Activated CD4-positive, alpha-beta T cell treated with anti-CD3 and anti-CD28 coated beads, Interleukin-2, amount 50 U/mL, for 4 hours (primary cell): ENCODE measurements around the gene GNAI2.
"Not testable (repeated sequence)": the region's sequence is repeated elsewhere in the genome, so short reads cannot be mapped to it uniquely, and the experiment has no call there.

Source experiments
- DNase-seq, 2 experiments: peaks; one replicate each; pipeline ENCODE4 v3.0.0-alpha.2; 2020

The GNAI2 gene

GRCh38 chr3:50205413-50206276, 30.4 kb upstream of the GNAI2 start:
- no peak for DNase-seq

GRCh38 chr3:50207359-50208042, 28.5 kb upstream of the GNAI2 start:
- DNase-seq: no peak

- DNase-seq: no peak
Observed at GRCh38 chr3:50208677-50209344, 27.2 kb upstream of the GNAI2 start.

GRCh38 chr3:50210176-50210509, 25.9 kb upstream of the GNAI2 start:
- DNase-seq: no peak

- no peak for DNase-seq
Observed at GRCh38 chr3:50210510-50211367, 25.3 kb upstream of the GNAI2 start.

- not testable (repeated sequence) for DNase-seq
Observed at GRCh38 chr3:50211368-50211717, 24.7 kb upstream of the GNAI2 start.

GRCh38 chr3:50211930-50212329, 24.1 kb upstream of the GNAI2 start:
- no peak for DNase-seq

- DNase-seq: no peak
Observed at GRCh38 chr3:50212502-50212901, 23.5 kb upstream of the GNAI2 start.

- DNase-seq: no peak
Observed at GRCh38 chr3:50212971-50213370, 23.0 kb upstream of the GNAI2 start.

GRCh38 chr3:50213373-50213772, 22.6 kb upstream of the GNAI2 start:
- no peak for DNase-seq

- no peak for DNase-seq
Observed at GRCh38 chr3:50214824-50215223, 21.2 kb upstream of the GNAI2 start.

- DNase-seq: no peak
Observed at GRCh38 chr3:50215529-50215928, 20.5 kb upstream of the GNAI2 start.

- no peak for DNase-seq
Observed at GRCh38 chr3:50217681-50218080, 18.3 kb upstream of the GNAI2 start.

- DNase-seq: no peak
Observed at GRCh38 chr3:50218448-50218847, 17.6 kb upstream of the GNAI2 start.

GRCh38 chr3:50219285-50219684, 16.7 kb upstream of the GNAI2 start:
- DNase-seq: no peak

GRCh38 chr3:50220109-50220508, 15.9 kb upstream of the GNAI2 start:
- DNase-seq: no peak

GRCh38 chr3:50221051-50221410, 15.0 kb upstream of the GNAI2 start:
- no peak for DNase-seq

GRCh38 chr3:50221411-50222168, 14.4 kb upstream of the GNAI2 start:
- DNase-seq: no peak

GRCh38 chr3:50222169-50222528, 13.9 kb upstream of the GNAI2 start:
- DNase-seq: no peak

- no peak for DNase-seq
Observed at GRCh38 chr3:50224639-50225038, 11.4 kb upstream of the GNAI2 start.

- peak; percentile 21 to 23 for DNase-seq
Observed at GRCh38 chr3:50226888-50227389, 9.1 kb upstream of the GNAI2 start.
